ENCODE data around the gene TRHDE. TPM values are rescaled to one million over a fixed set of nuclear protein-coding genes. Genes with fewer than 3 reads are reported as not detected.

The TRHDE gene
- total RNA-seq, 1 experiment from 2014 or later: 1.9 TPM

- no peak for TF ChIP-seq CTCF (IDR thresholded peaks at IDR 0.05)
- TF ChIP-seq TCF7L2 (IDR thresholded peaks at IDR 0.05; ENCODE audit: low read depth, low read length): no peak
- TF ChIP-seq SIN3A (IDR thresholded peaks at IDR 0.05; ENCODE audit: borderline replicate concordance, insufficient read depth, low read depth, low read length): no peak
- TF ChIP-seq REST (IDR thresholded peaks at IDR 0.05; ENCODE audit: insufficient read depth in 1 of 2, low read depth in 2 of 2, low read length in 1 of 2): no peak
- TF ChIP-seq POLR2AphosphoS5 (IDR thresholded peaks at IDR 0.05; ENCODE audit: low read depth, low read length): no peak
- in situ Hi-C loops (cut with HindIII; ENCODE audit: low pct_unique_long_range_greater_than_20kb, low sequenced_read_pairs): no loop called here
- CTCF ChIA-PET: no interaction called here
- H3K27me3 ChIP-seq (ENCODE audit: control insufficient read depth, insufficient read depth, low read length): no peaks in the 10 kb centered on the region
- H3K36me3 ChIP-seq (ENCODE audit: control insufficient read depth, insufficient read depth, low read length): no peaks in the 10 kb centered on the region
- intact Hi-C loops (cut with micrococcal nuclease; ENCODE audit: unreplicated experiment): no loop called here
- no peaks in the 10 kb centered on the region for H3K4me1 ChIP-seq (ENCODE audit: control insufficient read depth, insufficient read depth, low read length)
- POLR2A ChIA-PET: no interaction called here
- no peaks in the 10 kb centered on the region for H3K9me3 ChIP-seq (ENCODE audit: control insufficient read depth, insufficient read depth, low read depth, low read length)
- DNase-seq (ENCODE audit: low read depth, low spot score): no peak
- no peak for ATAC-seq
- H3K27ac ChIP-seq (ENCODE audit: low read length): no peak overlapping the region
- H3K4me3 ChIP-seq (ENCODE audit: low read depth in 2 of 2, low read length in 2 of 2): no peak overlapping the region
- no TSS peak for BruUV-seq (replicated peaks)
Observed at GRCh38 chr12:72289633-72290032, 17.5 kb downstream of the TRHDE start.

GRCh38 chr12:72291175-72291574 is 19.0 kb downstream of the TRHDE start:
- H3K27ac ChIP-seq (ENCODE audit: low read length): no peak overlapping the region
- ChIA-PET POLR2A (no interaction called here), CTCF (no interaction called here)
- intact Hi-C loops (cut with micrococcal nuclease; ENCODE audit: unreplicated experiment) (no loop called here), in situ Hi-C loops (cut with HindIII; ENCODE audit: low pct_unique_long_range_greater_than_20kb, low sequenced_read_pairs) (no loop called here)
- H3K27me3 ChIP-seq (ENCODE audit: control insufficient read depth, insufficient read depth, low read length): no peaks in the 10 kb centered on the region
- no TSS peak for BruUV-seq (replicated peaks)
- DNase-seq (ENCODE audit: low read depth, low spot score): no peak
- H3K9me3 ChIP-seq (ENCODE audit: control insufficient read depth, insufficient read depth, low read depth, low read length): no peaks in the 10 kb centered on the region
- no peak for ATAC-seq
- H3K4me3 ChIP-seq (ENCODE audit: low read depth in 2 of 2, low read length in 2 of 2): no peak overlapping the region
- no peaks in the 10 kb centered on the region for H3K4me1 ChIP-seq (ENCODE audit: control insufficient read depth, insufficient read depth, low read length)
- no peak for TF ChIP-seq TCF7L2 (IDR thresholded peaks at IDR 0.05; ENCODE audit: low read depth, low read length)
- no peak for TF ChIP-seq REST (IDR thresholded peaks at IDR 0.05; ENCODE audit: insufficient read depth in 1 of 2, low read depth in 2 of 2, low read length in 1 of 2)
- no peak for TF ChIP-seq SIN3A (IDR thresholded peaks at IDR 0.05; ENCODE audit: borderline replicate concordance, insufficient read depth, low read depth, low read length)
- TF ChIP-seq POLR2AphosphoS5 (IDR thresholded peaks at IDR 0.05; ENCODE audit: low read depth, low read length): no peak
- no peaks in the 10 kb centered on the region for H3K36me3 ChIP-seq (ENCODE audit: control insufficient read depth, insufficient read depth, low read length)

All from Panc1 (cell line).